BLaER1 treated with 17β-estradiol and CSF1 and Interleukin-3, amounts not matched to agents 10 nM and 100 nM (cell line): ENCODE results near the gene LIME1.

Experiments
- H3K27ac ChIP-seq, 11 experiments: shearing (Covaris generic); formaldehyde crosslinking; 2 replicates each; pipeline ENCODE4 v1.8.1; 2022
- H3K27me3 ChIP-seq, 11 experiments: shearing (Covaris generic); formaldehyde crosslinking; 2 replicates each; pipeline ENCODE4 v1.8.1; 2022
- H3K36me3 ChIP-seq, 11 experiments: shearing (Covaris generic); formaldehyde crosslinking; 2 replicates each; pipeline ENCODE4 v1.8.1; 2022
- H3K4me1 ChIP-seq, 10 experiments: shearing (Covaris generic); formaldehyde crosslinking; 2 replicates each; pipeline ENCODE4 v1.8.1; 2022
- H3K4me2 ChIP-seq, 11 experiments: shearing (Covaris generic); formaldehyde crosslinking; 2 replicates each; pipeline ENCODE4 v1.8.1; 2022
- H3K4me3 ChIP-seq, 10 experiments: shearing (Covaris generic); formaldehyde crosslinking; 2 replicates each; pipeline ENCODE4 v1.8.1; 2022
- H3K9ac ChIP-seq, 11 experiments: shearing (Covaris generic); formaldehyde crosslinking; 2 replicates each; pipeline ENCODE4 v1.8.1; 2022
- H3K9me3 ChIP-seq, 11 experiments: shearing (Covaris generic); formaldehyde crosslinking; replicated peaks in 1 of 11; 2 replicates each; pipeline ENCODE4 v1.8.1; 2022
- H4K20me1 ChIP-seq, 11 experiments: shearing (Covaris generic); formaldehyde crosslinking; 2 replicates each; pipeline ENCODE4 v1.8.1; 2022
- Cebpa-rat ChIP-seq, 11 experiments: shearing (Covaris generic); IDR thresholded peaks; 2 replicates each; pipeline ENCODE4 v1.8.1; 2022

LIME1 gene

DNA sequence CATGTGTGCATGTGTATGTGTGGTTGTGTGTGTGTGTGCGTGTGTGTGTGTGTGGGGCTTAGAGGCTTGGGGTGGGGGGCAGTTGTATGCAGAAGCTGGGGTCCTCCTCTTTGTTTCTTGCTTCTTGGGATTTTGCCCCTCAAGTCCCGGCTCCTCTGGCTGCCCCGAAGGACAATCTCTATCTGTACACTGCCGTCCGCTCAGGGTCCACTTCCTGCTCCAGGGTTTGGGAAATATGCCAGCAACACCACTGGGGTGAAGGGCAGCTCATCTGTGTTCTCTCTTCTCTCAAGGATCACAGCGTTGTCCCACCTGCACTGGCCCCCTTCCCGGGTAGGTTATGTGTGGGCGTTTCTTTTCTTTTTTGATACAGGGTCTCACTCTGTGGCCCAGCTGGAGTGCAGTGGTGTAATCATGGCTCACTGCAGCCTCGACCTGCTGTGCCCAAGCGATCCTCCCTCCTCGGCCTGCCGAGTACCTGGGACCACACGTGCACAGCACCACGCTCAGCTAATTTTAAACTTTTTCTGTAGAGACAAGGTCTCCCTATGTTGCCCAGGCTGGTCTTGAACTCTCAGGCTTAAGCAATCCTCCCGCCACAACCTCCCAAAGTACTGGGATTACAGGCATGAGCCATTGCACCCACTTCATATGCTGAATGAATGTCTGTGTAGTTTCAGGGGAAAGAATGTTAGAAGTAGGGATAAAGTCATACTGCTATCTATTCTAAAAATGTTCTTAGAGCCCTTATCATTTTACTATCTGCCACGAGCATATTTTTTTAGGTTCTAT is 28.8 kb downstream of the LIME1 start:
- H3K4me2 ChIP-seq: no peak overlapping the region

DNA sequence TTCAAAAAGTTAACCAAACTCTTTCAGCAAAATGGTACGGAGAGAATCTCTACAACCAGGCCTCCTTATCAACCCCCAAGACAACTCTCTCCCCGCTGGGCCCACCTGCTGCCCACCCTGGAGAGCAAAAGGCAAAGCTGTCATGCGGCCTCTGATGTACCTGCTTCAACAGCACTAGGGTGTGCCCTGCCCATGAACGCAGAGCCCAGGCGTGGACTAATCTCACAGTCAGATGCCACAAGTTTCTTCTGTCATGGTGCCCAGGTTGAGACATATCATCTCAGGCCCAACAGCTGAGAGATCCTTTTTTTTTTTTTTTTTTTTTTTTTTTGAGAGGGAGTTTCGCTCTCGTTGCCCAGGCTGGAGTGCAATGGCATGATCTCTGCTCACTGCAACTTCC is 29.4 kb downstream of the LIME1 start:
- Histone ChIP-seq H3K9me3 (no peaks in the 10 kb centered on the region), H3K4me3 (no peak overlapping the region)
- no peak for TF ChIP-seq Cebpa-rat (IDR thresholded peaks at IDR 0.05)

More for the DNA sequence above, 28.8 kb downstream of the LIME1 start:
- peaks cover 0 to 46% (median 0%) of the 10 kb centered on the region in 11 experiments; a peak in 4 of 22 replicates for H3K36me3 ChIP-seq
- H3K9me3 ChIP-seq: no peaks in the 10 kb centered on the region
- peaks cover 0 to 10% (median 0%) of the 10 kb centered on the region in 10 experiments; a peak in 6 of 20 replicates for H3K4me1 ChIP-seq
- no peak overlapping the region for H3K9ac ChIP-seq
- H3K27me3 ChIP-seq: no peaks in the 10 kb centered on the region
- peaks cover 0 to 12% (median 0%) of the 10 kb centered on the region in 11 experiments; a peak in 3 of 22 replicates for H4K20me1 ChIP-seq
- H3K27ac ChIP-seq: no peak overlapping the region
- H3K4me3 ChIP-seq: no peak overlapping the region
- TF ChIP-seq Cebpa-rat (IDR thresholded peaks at IDR 0.05): no peak

DNA sequence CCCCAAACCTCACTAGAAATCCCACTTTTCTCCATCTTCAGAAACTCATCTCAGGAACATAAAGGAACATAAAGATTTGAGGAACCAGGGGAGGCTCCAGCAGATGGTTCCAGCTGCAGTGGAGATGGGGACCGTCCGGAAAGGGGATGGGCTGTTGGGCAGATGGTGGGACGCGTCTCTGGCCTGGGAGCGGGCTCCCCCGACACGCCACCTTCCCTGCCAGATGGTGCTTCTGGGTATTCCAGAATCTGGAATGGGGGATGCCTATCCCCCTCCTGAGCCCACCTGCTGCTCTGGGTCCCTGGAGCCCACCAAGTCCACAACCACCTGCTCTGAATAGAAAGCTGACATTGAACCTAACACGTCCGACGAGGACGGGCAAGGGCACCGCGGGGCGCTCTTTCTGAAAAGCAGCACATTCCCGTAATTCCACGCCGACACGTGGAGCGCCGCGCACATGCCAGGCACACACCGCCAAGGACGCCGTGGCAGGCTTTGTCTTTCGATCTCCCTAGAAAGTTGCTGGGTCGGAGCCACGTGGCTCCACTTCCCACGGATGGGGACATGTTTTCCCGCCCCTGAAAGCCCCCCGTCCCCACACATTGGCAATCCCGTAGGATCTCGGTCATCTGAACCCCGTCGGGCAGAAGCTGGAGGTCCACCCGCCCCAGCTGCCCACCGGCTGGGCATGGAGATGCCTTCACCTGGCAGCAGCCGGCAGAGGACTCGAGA is 30.4 kb downstream of the LIME1 start:
- H3K27me3 ChIP-seq: no peaks in the 10 kb centered on the region

More for the DNA sequence above, 29.4 kb downstream of the LIME1 start:
- Histone ChIP-seq H3K9ac (no peak overlapping the region), H3K27ac (no peak overlapping the region), H3K4me2 (no peak overlapping the region), H3K4me1 (peaks cover 0 to 10% (median 0%) of the 10 kb centered on the region in 10 experiments; a peak in 6 of 20 replicates), H3K36me3 (peaks cover 0 to 50% (median 0%) of the 10 kb centered on the region in 11 experiments; a peak in 4 of 22 replicates), H4K20me1 (peaks cover 0 to 13% (median 0%) of the 10 kb centered on the region in 11 experiments; a peak in 3 of 22 replicates), H3K27me3 (no peaks in the 10 kb centered on the region)

DNA sequence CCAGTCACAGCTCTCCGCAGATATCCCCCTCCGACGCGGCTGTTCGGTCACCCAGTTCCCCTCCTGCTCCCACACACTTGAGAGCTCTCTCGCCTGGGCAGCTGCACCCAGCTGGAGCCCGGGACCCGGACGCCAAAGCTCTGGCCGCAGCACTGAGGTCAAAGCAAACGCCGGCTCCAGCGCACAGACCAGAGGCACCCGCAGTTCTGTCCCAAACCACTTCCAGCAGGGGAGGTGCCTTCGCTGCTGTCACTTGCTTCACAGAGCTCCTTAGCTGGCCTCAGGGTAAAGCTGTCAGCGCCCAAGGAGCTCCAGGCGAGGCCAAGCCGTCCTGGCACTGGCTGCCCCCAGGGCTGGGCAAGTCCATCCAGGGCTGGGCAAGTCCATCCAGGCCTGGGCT is 31.0 kb downstream of the LIME1 start:
- no peak for TF ChIP-seq Cebpa-rat (IDR thresholded peaks at IDR 0.05)
- H3K9ac ChIP-seq: no peak overlapping the region
- H3K4me2 ChIP-seq: no peak overlapping the region
- no peak overlapping the region for H3K4me3 ChIP-seq
- peaks cover 0 to 22% (median 0%) of the 10 kb centered on the region in 11 experiments; a peak in 4 of 22 replicates for H4K20me1 ChIP-seq
- H3K27ac ChIP-seq: no peak overlapping the region
- no peaks in the 10 kb centered on the region for H3K27me3 ChIP-seq
- H3K9me3 ChIP-seq: no peaks in the 10 kb centered on the region
- H3K4me1 ChIP-seq: peaks cover 0 to 10% (median 0%) of the 10 kb centered on the region in 10 experiments; a peak in 6 of 20 replicates
- H3K36me3 ChIP-seq: peaks cover 0 to 56% (median 0%) of the 10 kb centered on the region in 11 experiments; a peak in 4 of 22 replicates

More for the DNA sequence above, 30.4 kb downstream of the LIME1 start:
- peaks cover 0 to 56% (median 0%) of the 10 kb centered on the region in 11 experiments; a peak in 4 of 22 replicates for H3K36me3 ChIP-seq
- H3K9me3 ChIP-seq: no peaks in the 10 kb centered on the region
- no peak overlapping the region for H3K4me2 ChIP-seq
- peaks cover 0 to 10% (median 0%) of the 10 kb centered on the region in 10 experiments; a peak in 6 of 20 replicates for H3K4me1 ChIP-seq
- no peak overlapping the region for H3K9ac ChIP-seq
- H3K4me3 ChIP-seq: no peak overlapping the region
- TF ChIP-seq Cebpa-rat (IDR thresholded peaks at IDR 0.05): no peak
- peaks cover 0 to 19% (median 0%) of the 10 kb centered on the region in 11 experiments; a peak in 3 of 22 replicates for H4K20me1 ChIP-seq
- H3K27ac ChIP-seq: no peak overlapping the region

DNA sequence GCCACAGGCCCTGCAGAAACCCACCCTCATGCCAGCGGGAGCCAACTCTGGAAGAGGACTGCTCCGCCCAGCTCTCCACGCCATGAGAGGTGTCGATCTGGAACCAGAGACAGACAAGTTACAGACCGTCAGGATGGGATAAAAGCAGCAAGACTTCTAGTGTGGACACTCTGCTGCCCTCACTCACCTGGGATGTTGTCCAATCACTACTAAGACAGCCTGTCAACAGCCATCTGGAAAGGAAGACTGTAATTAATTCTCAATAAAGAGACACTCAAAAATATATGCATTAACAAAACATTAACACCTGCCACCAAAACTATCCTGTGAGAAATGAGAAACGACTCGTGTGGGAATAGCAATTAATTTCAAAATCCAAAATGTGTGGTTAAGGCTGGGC is 31.4 kb downstream of the LIME1 start:
- Histone ChIP-seq H3K9me3 (no peaks in the 10 kb centered on the region), H3K27ac (no peak overlapping the region), H3K4me2 (no peak overlapping the region), H4K20me1 (peaks cover 0 to 26% (median 0%) of the 10 kb centered on the region in 11 experiments; a peak in 4 of 22 replicates), H3K27me3 (no peaks in the 10 kb centered on the region), H3K4me1 (peaks cover 0 to 12% (median 2%) of the 10 kb centered on the region in 10 experiments; a peak in 10 of 20 replicates), H3K9ac (no peak overlapping the region), H3K4me3 (no peak overlapping the region), H3K36me3 (peaks cover 0 to 56% (median 0%) of the 10 kb centered on the region in 11 experiments; a peak in 4 of 22 replicates)
- no peak for TF ChIP-seq Cebpa-rat (IDR thresholded peaks at IDR 0.05)

DNA sequence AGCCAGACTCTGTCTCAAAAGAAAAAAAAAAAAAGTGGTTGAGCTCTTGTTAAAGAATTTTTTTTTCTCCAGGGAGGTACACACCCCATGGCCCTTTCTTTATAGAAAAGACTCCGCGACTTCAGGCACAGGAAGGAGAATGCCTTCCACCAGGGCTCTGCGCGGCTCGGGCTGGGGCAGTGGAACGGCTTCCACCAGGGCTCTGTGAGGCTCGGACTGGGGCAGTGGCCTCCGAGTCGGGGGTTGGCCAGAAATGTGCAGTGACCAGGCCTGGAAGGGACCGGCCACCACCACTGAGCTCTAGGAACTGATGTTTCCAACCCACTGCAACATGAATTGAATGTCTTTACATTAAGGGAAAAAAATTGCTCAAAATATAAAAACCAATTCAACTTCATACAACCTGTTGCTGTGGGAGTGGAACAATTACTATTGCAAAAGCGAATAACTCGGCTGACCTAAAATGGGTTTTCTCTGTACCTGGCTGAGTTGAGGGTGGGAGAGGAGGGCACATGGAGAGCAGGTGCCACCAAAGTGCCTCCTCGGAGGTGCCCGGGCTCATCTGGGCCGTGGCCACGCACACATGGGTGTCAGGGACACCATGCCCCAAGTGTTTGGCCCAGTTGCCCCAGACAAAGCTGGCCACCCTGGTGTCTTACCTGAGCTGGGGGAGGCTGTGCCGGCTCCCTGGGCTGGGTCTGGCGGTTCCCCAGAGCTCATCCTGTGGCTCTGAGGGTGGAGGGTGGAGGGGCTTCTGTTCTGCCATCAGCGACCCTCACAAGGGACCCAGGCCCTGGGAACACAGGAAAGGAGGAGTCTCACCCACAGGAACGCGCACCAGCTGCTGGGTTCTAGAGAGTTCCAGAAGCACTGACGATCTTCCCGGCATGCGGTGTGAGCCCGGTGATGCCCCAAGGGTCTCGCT is 32.4 kb downstream of the LIME1 start:
- Histone ChIP-seq H4K20me1 (peaks cover 0 to 34% (median 0%) of the 10 kb centered on the region in 11 experiments; a peak in 4 of 22 replicates), H3K4me2 (peak overlapping the region in 2 of 11 experiments; percentile 10 to 38; a peak in 2 of 22 replicates), H3K4me3 (no peak overlapping the region), H3K27me3 (no peaks in the 10 kb centered on the region), H3K9me3 (no peaks in the 10 kb centered on the region), H3K9ac (no peak overlapping the region), H3K4me1 (peaks cover 0 to 21% (median 10%) of the 10 kb centered on the region in 10 experiments; a peak in 13 of 20 replicates), H3K36me3 (peaks cover 0 to 52% (median 0%) of the 10 kb centered on the region in 11 experiments; a peak in 4 of 22 replicates), H3K27ac (no peak overlapping the region)
- no peak for TF ChIP-seq Cebpa-rat (IDR thresholded peaks at IDR 0.05)

DNA sequence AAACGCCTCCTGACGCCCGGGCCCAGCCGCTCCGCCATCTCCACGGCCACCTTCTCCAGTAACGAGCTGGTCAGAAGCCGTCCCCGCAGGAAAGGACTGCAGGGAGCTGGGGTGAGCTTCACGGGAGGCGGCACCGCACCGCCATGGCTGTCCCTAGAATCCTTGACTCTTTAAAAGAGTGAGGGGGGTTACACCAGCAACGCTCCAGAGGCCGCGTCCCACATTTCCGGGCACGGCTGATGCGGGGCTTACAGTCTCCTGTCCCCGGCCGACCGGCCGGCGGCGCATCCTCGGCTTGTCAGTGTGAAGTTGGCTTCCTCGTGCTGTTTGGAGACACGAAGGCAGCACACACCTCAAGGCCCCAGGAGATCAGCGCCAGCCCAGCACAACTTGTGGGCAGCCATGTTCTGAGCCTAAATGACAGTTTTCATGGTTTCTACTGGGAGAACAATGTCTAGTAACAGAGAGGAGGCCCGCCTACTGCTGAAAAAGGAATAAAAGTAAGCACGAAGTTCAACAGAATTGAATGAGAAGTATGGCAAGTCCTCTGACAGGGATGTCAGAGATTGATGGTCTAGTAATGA is 33.5 kb downstream of the LIME1 start:
- Histone ChIP-seq H3K9ac (no peak overlapping the region), H3K4me2 (peak overlapping the region in 4 of 11 experiments; percentile 10 to 38 (median 22); a peak in 5 of 22 replicates)

More for the DNA sequence above, 33.5 kb downstream of the LIME1 start:
- Histone ChIP-seq H3K27me3 (peaks cover 0 to 3% (median 0%) of the 10 kb centered on the region in 11 experiments; a peak in 3 of 22 replicates), H3K4me1 (peaks cover 8 to 32% (median 21%) of the 10 kb centered on the region in 10 experiments; a peak in 19 of 20 replicates), H3K9me3 (no peaks in the 10 kb centered on the region), H3K36me3 (peaks cover 0 to 52% (median 0%) of the 10 kb centered on the region in 11 experiments; a peak in 4 of 22 replicates), H4K20me1 (peaks cover 0 to 41% (median 0%) of the 10 kb centered on the region in 11 experiments; a peak in 5 of 22 replicates), H3K27ac (no peak overlapping the region), H3K4me3 (no peak overlapping the region)
- TF ChIP-seq Cebpa-rat (IDR thresholded peaks at IDR 0.05): no peak
